Measurements from ENCODE around the gene DOCK3. TPM values are rescaled to one million over a fixed set of nuclear protein-coding genes. Genes with fewer than 3 reads are reported as not detected.

Gene DOCK3
- total and polyA plus RNA-seq, 10 of the 15 experiments (the other 5 are each of a cell fraction or from before 2014, with no cell fraction given): 0.02 to 0.52 (median 0.04) TPM; not detected in 5

GRCh38 chr3:50994537-50994936 is 319.8 kb downstream of the DOCK3 start:
- RAD21 ChIA-PET (ENCODE audit: unreplicated experiment): no interaction called here
- Histone ChIP-seq H3K79me2 (ENCODE audit: control insufficient read depth, insufficient read depth, low read length) (no peaks in the 10 kb centered on the region), H3K36me3 (ENCODE audit: control insufficient read depth in 2 of 2, insufficient read depth in 2 of 2, low read length in 1 of 2) (no peaks in the 10 kb centered on the region), H3K4me3 (no peak overlapping the region), H2AFZ (ENCODE audit: control insufficient read depth, low read depth, low read length) (no peak overlapping the region), H3K27me3 (replicated peaks in 1 of 2; ENCODE audit: control insufficient read depth in 2 of 2, insufficient read depth in 2 of 2, low read length in 1 of 2) (no peaks in the 10 kb centered on the region; a peak in 1 of 4 replicates), H3K9ac (ENCODE audit: control insufficient read depth, insufficient read depth, low read length) (no peak overlapping the region), H3K27ac (ENCODE audit: control insufficient read depth, insufficient read depth) (no peak overlapping the region), H4K20me1 (ENCODE audit: control insufficient read depth, insufficient read depth) (no peaks in the 10 kb centered on the region), H3K9me3 (replicated peaks; ENCODE audit: control insufficient read depth, insufficient read depth, low read length) (no peaks in the 10 kb centered on the region; the same call in 2 of the 3 replicates), H3K4me1 (ENCODE audit: control insufficient read depth, insufficient read depth, low read length) (no peaks in the 10 kb centered on the region), H3K4me2 (ENCODE audit: control insufficient read depth, insufficient read depth) (no peak overlapping the region)
- no peak for DNase-seq (ENCODE audit: low read depth, low spot score)
- no TSS peak for BruUV-seq (replicated peaks)
- in situ Hi-C loops (cut with MboI): no loop called here
- CTCF ChIA-PET: no interaction called here
- FAIRE-seq: no peak
- intact Hi-C loops (cut with micrococcal nuclease; ENCODE audit: unreplicated experiment): no loop called here
- POLR2A ChIA-PET: no interaction called here
- ATAC-seq: no peak
- SMC1A ChIA-PET (ENCODE audit: uncharacterized antibody, unreplicated experiment): no interaction called here
- TF ChIP-seq NFYA (IDR thresholded peaks at IDR 0.05; ENCODE audit: borderline replicate concordance, low read depth, low read length): no peak
- TF ChIP-seq SPI1 (IDR thresholded peaks at IDR 0.05; ENCODE audit: borderline replicate concordance, insufficient read depth, low read depth, low read length): no peak
- no peak for TF ChIP-seq CUX1 (IDR thresholded peaks at IDR 0.05; ENCODE audit: insufficient replicate concordance, low read depth, low read length)
- no peak for TF ChIP-seq STAT3 (IDR thresholded peaks at IDR 0.05; ENCODE audit: low read depth, low read length)
- TF ChIP-seq HSF1 (IDR thresholded peaks at IDR 0.05; ENCODE audit: low read depth, low read length): no peak
- TF ChIP-seq POLR2A (IDR thresholded peaks at IDR 0.05; ENCODE audit: low read depth, low read length): no peak
- TF ChIP-seq CHD1 (IDR thresholded peaks at IDR 0.05; ENCODE audit: low read depth, low read length): no peak
- 0% methylated on average over 1 of the region's 1 CpG for WGBS (ENCODE audit: insufficient coverage, insufficient replicate concordance, low lambda C conversion rate, missing lambda C conversion rate)
